NCI-H1930 (cell line): ENCODE measurements around the gene FAM240B.

Source experiments
- DNase-seq, 2 experiments: peaks; one replicate each; lab custom pipeline; 2025; lab: John Stamatoyannopoulos, UW

The FAM240B gene

GRCh38 chr9:38668791-38669466, 51.0 kb downstream of the FAM240B start:
- no peak for DNase-seq

- no peak for DNase-seq
These were observed 57.0 kb downstream of the FAM240B start for GRCh38 chr9:38662763-38663593.

GRCh38 chr9:38659538-38659937, 60.4 kb downstream of the FAM240B start:
- DNase-seq = no peak

GRCh38 chr9:38656896-38657295, 63.0 kb downstream of the FAM240B start:
- DNase-seq = no peak

GRCh38 chr9:38652486-38652885, 67.4 kb downstream of the FAM240B start:
- no peak for DNase-seq

- no peak for DNase-seq
These were observed 67.9 kb downstream of the FAM240B start for GRCh38 chr9:38652044-38652443.

GRCh38 chr9:38651400-38652042, 68.4 kb downstream of the FAM240B start:
- DNase-seq = no peak

GRCh38 chr9:38650564-38650963, 69.4 kb downstream of the FAM240B start:
- no peak for DNase-seq

- DNase-seq = no peak
These were observed 70.1 kb downstream of the FAM240B start for GRCh38 chr9:38649731-38650363.

- no peak for DNase-seq
These were observed 75.3 kb downstream of the FAM240B start for GRCh38 chr9:38644601-38645000.
